HG03457 (cell line): ENCODE data around the gene C6orf62.
"Not testable (repeated sequence)": the region's sequence is repeated elsewhere in the genome, so short reads cannot be mapped to it uniquely, and the experiment has no call there.

Source experiments
- ATAC-seq: cut with Tn5 transposase; IDR thresholded peaks from one replicate; pipeline ENCODE4 v1.9.1; 2021; ENCODE audit warnings: moderate number of reproducible peaks; ENCODE audit not compliant: unreplicated experiment

The C6orf62 gene

GRCh38 chr6:24743265-24743943 lies 24.4 kb upstream of the C6orf62 start:
- peak; percentile 68 for ATAC-seq

GRCh38 chr6:24742216-24742738 lies 23.3 kb upstream of the C6orf62 start:
- no peak for ATAC-seq

GRCh38 chr6:24740861-24741260 lies 21.9 kb upstream of the C6orf62 start:
- ATAC-seq = no peak

GRCh38 chr6:24738741-24739140 lies 19.8 kb upstream of the C6orf62 start:
- ATAC-seq = no peak

GRCh38 chr6:24734710-24735109 lies 15.8 kb upstream of the C6orf62 start:
- not testable (repeated sequence) for ATAC-seq

GRCh38 chr6:24734166-24734565 lies 15.2 kb upstream of the C6orf62 start:
- no peak for ATAC-seq

- not testable (repeated sequence) for ATAC-seq
Observed at GRCh38 chr6:24731456-24732134, 12.6 kb upstream of the C6orf62 start.

- ATAC-seq = not testable (repeated sequence)
Observed at GRCh38 chr6:24730653-24731052, 11.7 kb upstream of the C6orf62 start.

GRCh38 chr6:24723270-24723669 lies 4.3 kb upstream of the C6orf62 start:
- ATAC-seq = no peak

- peak; percentile 39 for ATAC-seq
Observed at GRCh38 chr6:24721461-24722215, 2.7 kb upstream of the C6orf62 start.

- peak; percentile 84 for ATAC-seq
Observed at GRCh38 chr6:24720604-24721460, 1.9 kb upstream of the C6orf62 start.

- ATAC-seq = no peak
Observed at GRCh38 chr6:24720131-24720603, 1.2 kb upstream of the C6orf62 start.

- no peak for ATAC-seq
Observed at GRCh38 chr6:24718449-24719124, 367 bp downstream of the C6orf62 start.

- not testable (repeated sequence) for ATAC-seq
Observed at GRCh38 chr6:24716602-24717148, 2.3 kb downstream of the C6orf62 start.

GRCh38 chr6:24710519-24711303 lies 8.2 kb downstream of the C6orf62 start:
- no peak for ATAC-seq

- no peak for ATAC-seq
Observed at GRCh38 chr6:24709014-24709711, 9.8 kb downstream of the C6orf62 start.

GRCh38 chr6:24708612-24709011 lies 10.3 kb downstream of the C6orf62 start:
- no peak for ATAC-seq

- no peak for ATAC-seq
Observed at GRCh38 chr6:24704468-24704867, 14.5 kb downstream of the C6orf62 start.
